ENCODE results near the gene TRPM3.
"Not testable (repeated sequence)": the region's sequence is repeated elsewhere in the genome, so short reads cannot be mapped to it uniquely, and the experiment has no call there.

TRPM3 gene

GRCh38 chr9:70988551-70988950, 132.9 kb downstream of the TRPM3 start:
- DNase-seq, result no peak

- no peak for DNase-seq
Observed at GRCh38 chr9:70987986-70988385, 133.4 kb downstream of the TRPM3 start.

DNA sequence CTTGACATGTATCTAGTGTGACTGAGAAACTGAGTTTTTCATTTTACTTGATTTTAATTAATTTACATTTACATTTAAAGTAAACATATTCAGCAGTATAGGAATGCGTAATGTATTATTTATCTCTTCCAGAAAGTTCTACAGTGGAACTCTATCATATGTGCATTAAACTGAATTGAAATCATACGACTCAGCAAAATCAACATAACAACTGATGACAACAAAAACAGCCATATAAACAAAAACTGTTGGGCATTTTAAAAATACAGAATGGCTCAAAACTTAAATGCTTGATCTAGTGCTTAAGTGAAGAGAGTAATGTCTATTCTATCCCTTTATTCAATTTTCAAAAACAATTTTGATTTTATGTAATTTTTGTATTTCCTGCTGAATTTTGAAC, 134.4 kb downstream of the TRPM3 start:
- DNase-seq, result no peak

- DNase-seq, result no peak
Observed at GRCh38 chr9:70983723-70984295, 137.6 kb downstream of the TRPM3 start.

DNA sequence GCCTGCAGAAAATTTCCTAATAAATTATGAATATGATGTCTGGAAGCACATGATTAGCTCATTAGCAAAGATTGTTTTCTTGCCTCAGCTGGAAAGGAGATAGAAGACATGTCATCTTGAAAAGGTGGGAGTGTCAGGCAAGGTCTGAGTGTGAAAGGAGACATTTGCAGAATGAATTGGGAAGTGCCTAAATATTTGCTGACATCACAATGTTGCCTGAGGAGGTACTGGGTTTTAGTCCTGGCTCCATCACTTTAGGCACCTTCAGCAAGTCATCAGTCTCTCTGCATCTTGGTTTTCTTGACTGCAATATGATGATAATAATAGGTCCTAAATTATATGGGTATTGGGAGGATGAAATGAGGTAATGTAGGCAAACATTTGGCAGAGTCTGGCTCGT, 140.1 kb downstream of the TRPM3 start:
- no peak for DNase-seq

GRCh38 chr9:70979966-70980365, 141.5 kb downstream of the TRPM3 start:
- DNase-seq, result no peak

- no peak for DNase-seq
Observed at GRCh38 chr9:70978085-70978484, 143.3 kb downstream of the TRPM3 start.

DNA sequence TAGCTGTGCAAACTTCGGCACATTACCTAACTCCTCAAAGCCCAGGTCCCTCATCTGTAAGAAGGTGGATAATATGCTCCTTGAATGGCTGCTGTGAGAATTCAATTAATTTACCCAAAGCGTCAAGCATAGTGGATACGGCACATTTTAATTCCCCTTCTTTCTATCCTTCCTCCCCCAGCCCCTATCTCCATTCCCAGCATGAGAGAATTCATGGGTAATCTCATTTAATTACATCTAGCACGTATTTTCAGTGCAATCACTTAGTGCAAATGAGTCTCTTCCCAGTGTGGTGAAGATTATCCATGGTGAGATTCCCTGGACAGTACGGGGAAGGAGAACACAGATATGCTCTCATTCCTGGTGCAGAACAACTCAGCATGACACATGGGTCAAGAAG, 145.6 kb downstream of the TRPM3 start:
- no peak for DNase-seq

- DNase-seq, result no peak
Observed at GRCh38 chr9:70971723-70972122, 149.7 kb downstream of the TRPM3 start.

GRCh38 chr9:70966380-70966779, 155.0 kb downstream of the TRPM3 start:
- not testable (repeated sequence) for DNase-seq

DNA sequence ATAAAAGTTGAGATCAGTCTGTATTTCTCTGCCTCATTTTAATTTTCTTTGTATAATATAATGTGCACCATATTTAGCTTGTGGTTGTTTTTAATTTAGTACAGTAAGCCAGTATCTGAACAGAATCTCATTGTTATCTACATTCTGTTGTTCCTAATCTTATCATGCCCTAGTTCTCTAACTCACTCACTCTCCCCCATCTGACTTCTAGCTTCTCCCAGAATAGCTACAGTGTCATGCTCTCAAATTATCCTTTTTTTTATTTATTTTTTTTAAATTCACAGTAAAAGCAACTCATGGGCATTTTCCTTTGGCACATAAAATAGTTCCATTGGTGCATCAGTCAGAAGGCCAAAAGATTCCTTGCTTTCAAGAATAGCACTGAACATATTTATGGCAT, 156.6 kb downstream of the TRPM3 start:
- DNase-seq, result no peak

DNA sequence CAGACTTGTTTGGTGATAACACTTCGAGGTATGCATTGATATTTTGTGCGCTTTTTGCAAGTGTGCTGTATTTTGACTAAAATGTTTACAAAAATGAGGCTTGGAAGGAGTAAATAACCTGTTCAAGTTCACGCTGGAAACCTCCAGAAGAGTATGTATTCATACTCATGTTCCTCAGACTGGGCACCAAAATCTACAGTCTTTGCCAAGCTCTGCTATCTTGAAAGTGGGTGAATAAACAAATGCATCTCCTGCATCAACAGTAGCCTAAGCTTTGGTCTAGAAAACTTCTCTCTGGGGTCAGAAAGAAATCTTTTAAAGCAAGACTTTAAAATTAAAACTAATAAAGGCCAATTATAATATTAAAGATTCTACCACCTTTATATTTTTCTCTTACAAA, 157.9 kb downstream of the TRPM3 start:
- DNase-seq, result no peak

DNA sequence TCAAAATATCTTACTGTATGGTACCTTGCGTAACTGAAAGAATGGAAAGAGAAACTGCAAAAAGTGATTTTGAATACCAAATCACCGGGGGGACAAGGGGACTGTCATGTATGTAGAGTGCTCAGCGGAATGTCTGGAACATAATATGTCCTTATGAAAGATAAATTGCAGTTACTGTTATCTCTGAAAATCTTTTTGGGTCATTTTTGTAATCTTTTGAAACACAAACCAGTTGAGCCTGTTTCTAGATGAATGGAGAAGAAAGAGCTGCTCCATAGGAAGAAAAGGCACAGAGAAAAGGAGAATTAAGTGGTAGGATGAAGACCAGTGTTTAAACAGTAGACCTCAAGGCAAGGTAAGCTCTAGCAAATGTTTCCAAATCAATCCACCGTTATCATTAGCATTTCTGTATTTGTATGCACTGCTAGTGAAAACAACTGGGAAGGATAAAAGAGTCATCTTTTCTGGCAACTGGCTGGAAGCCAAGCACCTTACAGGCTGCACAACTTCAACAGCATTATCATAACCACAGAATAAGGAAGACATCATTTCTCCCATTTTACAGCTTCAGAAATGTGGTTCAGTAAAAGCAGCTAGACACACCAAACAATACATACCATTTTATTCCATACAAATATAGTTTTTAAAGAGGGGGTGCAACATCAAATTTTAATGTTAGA, 158.5 kb downstream of the TRPM3 start:
- no peak for DNase-seq

DNA sequence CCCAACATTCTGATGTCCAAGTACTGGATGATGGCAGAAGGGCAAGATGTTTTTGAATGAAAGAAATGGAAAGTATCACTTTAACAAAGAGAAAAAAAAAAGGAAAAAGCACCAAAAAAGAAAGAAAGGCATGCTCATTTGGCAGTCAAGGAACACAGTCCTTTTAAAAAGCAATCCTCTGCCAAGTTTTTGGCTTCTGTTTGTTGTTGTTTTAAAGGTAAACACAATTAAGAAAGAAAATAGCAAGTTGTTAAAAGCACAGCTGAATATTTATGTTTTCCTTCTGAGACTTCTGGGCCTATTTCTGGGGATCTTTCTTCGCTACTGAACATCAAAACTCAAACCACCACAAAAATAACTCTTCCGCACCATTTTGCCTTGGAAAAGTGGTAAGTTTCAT, 162.1 kb downstream of the TRPM3 start:
- no peak for DNase-seq

DNA sequence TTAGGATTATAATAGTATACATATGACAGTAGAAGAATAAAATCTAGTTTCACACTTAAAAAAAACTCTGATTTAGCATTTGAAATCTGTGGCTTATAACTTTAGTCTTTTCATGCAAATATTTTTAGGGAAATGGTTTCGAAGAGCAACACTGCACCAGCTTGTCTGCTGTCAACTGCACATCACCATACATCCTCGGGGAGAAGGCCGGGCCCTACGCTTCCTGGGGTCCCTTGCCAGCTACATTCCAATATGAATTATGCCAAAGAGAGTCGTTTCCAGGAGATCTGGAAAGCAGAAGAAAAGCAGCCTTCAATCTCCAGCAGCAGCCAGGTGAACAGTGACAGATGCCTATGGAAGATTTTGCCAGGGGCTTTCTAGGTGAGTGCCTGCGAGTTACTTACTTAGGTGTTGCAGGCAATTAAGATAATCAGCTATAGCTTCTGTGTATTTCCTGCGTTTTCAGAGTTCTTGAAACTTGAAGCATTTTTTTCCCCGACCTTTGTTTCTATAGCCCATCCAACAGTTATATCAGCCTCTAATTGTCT, 166.8 kb downstream of the TRPM3 start:
- DNase-seq, result no peak

- no peak for DNase-seq
Observed at GRCh38 chr9:70954126-70954525, 167.3 kb downstream of the TRPM3 start.

- no peak for DNase-seq
Observed at GRCh38 chr9:70951749-70952727, 169.4 kb downstream of the TRPM3 start.

- DNase-seq, result no peak
Observed at GRCh38 chr9:70950270-70950669, 171.2 kb downstream of the TRPM3 start.

DNA sequence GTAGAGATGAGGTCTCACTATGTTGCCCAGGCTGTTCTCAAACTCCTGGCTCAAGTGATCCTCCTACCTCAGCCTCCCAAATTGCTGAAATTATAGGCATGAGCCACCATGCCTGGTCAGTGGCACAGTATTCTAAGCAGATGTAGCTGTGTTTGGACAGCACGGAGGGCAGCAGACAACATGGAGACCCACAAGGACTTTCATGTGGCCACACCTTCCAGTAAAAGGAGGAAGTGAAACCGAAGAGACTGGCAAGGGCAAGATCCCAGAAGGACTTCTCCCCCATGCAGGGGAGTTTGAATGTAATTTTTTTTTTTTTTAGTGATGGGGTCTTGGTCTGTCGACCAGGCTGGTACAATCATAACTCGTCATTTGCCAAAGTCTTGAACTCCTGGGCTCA, 172.2 kb downstream of the TRPM3 start:
- DNase-seq, result no peak

DNA sequence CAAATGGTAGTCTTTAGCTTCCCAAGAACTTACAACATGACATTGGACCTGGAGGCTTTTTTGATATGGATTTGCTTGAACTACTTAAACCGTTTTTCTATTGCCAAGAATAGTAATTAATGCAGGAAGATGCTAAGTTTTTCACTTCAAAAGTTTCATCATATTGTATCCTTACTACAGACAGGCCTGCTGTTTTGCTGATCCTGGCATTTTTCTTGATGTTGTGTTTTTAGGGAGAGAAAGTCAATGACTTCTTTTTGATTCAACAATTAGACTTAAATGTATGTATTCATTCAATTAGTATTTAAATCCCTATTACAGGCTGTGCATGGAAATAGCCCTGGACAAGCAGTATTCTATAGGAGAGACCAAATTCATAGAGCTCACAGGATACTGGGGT, 172.7 kb downstream of the TRPM3 start:
- DNase-seq, result no peak

- DNase-seq, result no peak
Observed at GRCh38 chr9:70947511-70947910, 173.9 kb downstream of the TRPM3 start.

- DNase-seq, result no peak
Observed at GRCh38 chr9:70947086-70947485, 174.3 kb downstream of the TRPM3 start.

DNA sequence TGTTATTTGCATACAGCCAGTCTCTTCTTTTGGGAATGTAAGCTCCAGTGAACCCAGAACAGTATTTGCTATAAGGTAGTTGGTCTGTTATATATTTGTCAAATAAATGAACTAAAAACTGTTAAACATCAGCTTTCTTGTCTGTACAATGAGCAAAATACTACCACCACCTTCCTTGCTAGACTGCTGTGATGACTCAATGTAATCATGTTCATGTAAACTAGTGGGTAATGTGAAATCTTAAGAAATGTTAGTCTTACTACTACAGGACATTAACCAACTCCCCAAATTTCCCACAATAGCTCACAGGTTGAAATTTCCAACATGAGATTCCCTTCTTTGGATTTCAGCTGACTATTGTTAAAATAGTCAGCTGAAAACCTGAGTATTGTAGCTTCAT, 176.1 kb downstream of the TRPM3 start:
- DNase-seq, result no peak

DNA sequence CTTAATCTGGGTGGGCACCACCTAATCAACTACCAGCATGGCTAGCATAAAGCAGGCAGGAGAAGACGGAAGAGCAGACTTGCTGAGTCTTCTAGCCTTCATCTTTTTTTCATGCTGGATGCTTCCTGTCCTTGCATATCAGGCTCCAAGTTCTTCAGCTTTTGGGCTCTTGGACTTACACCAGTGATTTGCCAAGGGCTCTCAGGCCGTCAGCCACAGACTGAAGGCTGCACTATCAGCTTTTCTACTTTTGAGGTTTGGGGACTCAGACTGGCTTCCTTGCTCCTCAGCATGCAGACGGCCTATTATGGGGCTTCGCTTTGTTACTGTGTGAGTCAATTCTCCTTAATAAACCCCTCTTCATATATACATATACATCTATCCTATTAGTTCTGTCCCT, 180.2 kb downstream of the TRPM3 start:
- DNase-seq, result no peak

Measured in right forelimb (tissue), 1 donor.